Sigmoid colon (tissue), 4 donors: Measurements from ENCODE around the gene TMEM141.

Experiments
- POLR2A ChIP-seq, 2 donors: fragments of 450-650 bp; IDR thresholded peaks; one replicate each; pipeline ENCODE4 v1.6.1; 2016; ENCODE audit warnings: antibody characterized with exemption in 2 of 2, mild to moderate bottlenecking in 2 of 2, moderate library complexity in 2 of 2
- POLR2AphosphoS5 ChIP-seq, 4 donors: sonication (generic); formaldehyde crosslinking; IDR thresholded peaks; one replicate each; pipeline ENCODE4 v1.6.1; 2017; ENCODE audit warnings: antibody characterized with exemption in 4 of 4
- TF ChIP-seq, protein P1 (sequence below), 4 experiments: fragments of 450-650 bp in 3 of 4; fragments of 200-600 bp in 1 of 4; IDR thresholded peaks; one replicate each; pipeline ENCODE4 v1.5.1; 2016 to 2019; ENCODE audit warnings: antibody characterized with exemption in 4 of 4, mild to moderate bottlenecking in 3 of 4, moderate library complexity in 2 of 4

DNA sequence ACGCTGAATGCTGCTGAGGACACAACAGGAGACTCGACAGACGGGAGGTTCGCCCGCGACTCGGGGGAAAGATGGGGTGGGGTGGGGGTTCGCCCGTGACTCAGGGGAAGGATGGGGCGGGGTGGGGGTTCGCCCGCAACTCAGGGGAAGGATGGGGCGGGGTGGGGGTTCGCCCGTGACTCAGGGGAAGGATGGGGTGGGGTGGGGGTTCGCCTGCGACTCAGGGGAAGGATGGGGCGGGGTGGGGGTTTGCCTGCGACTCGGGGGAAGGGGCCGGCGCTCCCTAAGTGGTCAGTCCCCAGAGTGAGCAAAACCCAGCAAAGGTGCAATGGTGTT is 45.0 kb upstream of the TMEM141 start:
- TF ChIP-seq, protein P1, sequence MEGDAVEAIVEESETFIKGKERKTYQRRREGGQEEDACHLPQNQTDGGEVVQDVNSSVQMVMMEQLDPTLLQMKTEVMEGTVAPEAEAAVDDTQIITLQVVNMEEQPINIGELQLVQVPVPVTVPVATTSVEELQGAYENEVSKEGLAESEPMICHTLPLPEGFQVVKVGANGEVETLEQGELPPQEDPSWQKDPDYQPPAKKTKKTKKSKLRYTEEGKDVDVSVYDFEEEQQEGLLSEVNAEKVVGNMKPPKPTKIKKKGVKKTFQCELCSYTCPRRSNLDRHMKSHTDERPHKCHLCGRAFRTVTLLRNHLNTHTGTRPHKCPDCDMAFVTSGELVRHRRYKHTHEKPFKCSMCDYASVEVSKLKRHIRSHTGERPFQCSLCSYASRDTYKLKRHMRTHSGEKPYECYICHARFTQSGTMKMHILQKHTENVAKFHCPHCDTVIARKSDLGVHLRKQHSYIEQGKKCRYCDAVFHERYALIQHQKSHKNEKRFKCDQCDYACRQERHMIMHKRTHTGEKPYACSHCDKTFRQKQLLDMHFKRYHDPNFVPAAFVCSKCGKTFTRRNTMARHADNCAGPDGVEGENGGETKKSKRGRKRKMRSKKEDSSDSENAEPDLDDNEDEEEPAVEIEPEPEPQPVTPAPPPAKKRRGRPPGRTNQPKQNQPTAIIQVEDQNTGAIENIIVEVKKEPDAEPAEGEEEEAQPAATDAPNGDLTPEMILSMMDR (IDR thresholded peaks at IDR 0.05) = no peak
- TF ChIP-seq POLR2AphosphoS5 (IDR thresholded peaks at IDR 0.05) (no peak), POLR2A (IDR thresholded peaks at IDR 0.05) (no peak)
